SK-MEL-5 (cell line): ENCODE measurements around the gene GPR37. TPM values are rescaled to one million over a fixed set of nuclear protein-coding genes. Genes with fewer than 3 reads are reported as not detected.

ENCODE experiments used
- DNase-seq: peaks from one replicate; pipeline ENCODE4 v3.0.0-alpha.2; 2016; ENCODE audit warnings: low read depth, low spot score
- in situ Hi-C: cut with HindIII; loops from 2 replicates; pipeline ENCODE4 v1.10.0; 2016; ENCODE audit warnings: low sequenced_read_pairs, high pct_unique_total_duplicates, low pct_unique_long_range_greater_than_20kb
- polyA plus RNA-seq, 2 experiments: library from polyadenylated mRNA; depleted of rRNA; stranded (reverse); fragments of >200 nt; gene quantifications; 2 replicates each; pipeline ENCODE4 v1.2.3, GENCODE V29; 2015
- total RNA-seq: library from RNA; depleted of rRNA; stranded (reverse); fragments of >200 nt; shearing (Covaris generic); gene quantifications from 2 replicates; pipeline ENCODE4 v1.2.3, GENCODE V29; 2014; rRNA removed

The GPR37 gene
- 18.4 and 21.6 TPM in 2 replicates for total RNA-seq
- polyA plus RNA-seq (2015; cell fraction: cytosol; rRNA removed) = 18.2 and 27.2 TPM in 2 replicates
- polyA plus RNA-seq (2015; cell fraction: nucleus; rRNA removed) = 8.2 and 9.1 TPM in 2 replicates

GRCh38 chr7:124765401-124766352 lies at the start of gene GPR37:
Gene GPR37, minus strand, starts transcription at chr7:124765792. Its CDS starts 816 bp downstream, at chr7:124764976.
- peak; percentile 88 for DNase-seq
- in situ Hi-C loops = no loop called here

- no peak for DNase-seq
- in situ Hi-C loops = loop anchor here (25.0 kb wide), 2 partner anchors 652 to 852 kb away; no protein-coding TSS in a partner anchor
Measured at GRCh38 chr7:124813994-124814798, 48.6 kb upstream of the GPR37 start.

GRCh38 chr7:124812764-124813163 lies 47.2 kb upstream of the GPR37 start:
- in situ Hi-C loops = loop anchor here (25.0 kb wide), 2 partner anchors 650 to 850 kb away; no protein-coding TSS in a partner anchor
- DNase-seq = no peak

GRCh38 chr7:124811341-124811740 lies 45.7 kb upstream of the GPR37 start:
- in situ Hi-C loops = loop anchor here (25.0 kb wide), 2 partner anchors 649 to 849 kb away; no protein-coding TSS in a partner anchor
- no peak for DNase-seq

GRCh38 chr7:124810605-124811004 lies 45.0 kb upstream of the GPR37 start:
- in situ Hi-C loops = loop anchor here (25.0 kb wide), 2 partner anchors 648 to 848 kb away; no protein-coding TSS in a partner anchor
- peak; percentile 78 for DNase-seq

- no peak for DNase-seq
- in situ Hi-C loops = loop anchor here (25.0 kb wide), 2 partner anchors 646 to 846 kb away; no protein-coding TSS in a partner anchor
Measured at GRCh38 chr7:124808206-124808605, 42.6 kb upstream of the GPR37 start.

GRCh38 chr7:124801330-124801895 lies 35.8 kb upstream of the GPR37 start:
- in situ Hi-C loops = loop anchor here (25.0 kb wide), 2 partner anchors 639 to 839 kb away; no protein-coding TSS in a partner anchor
- DNase-seq = no peak

GRCh38 chr7:124800386-124800785 lies 34.8 kb upstream of the GPR37 start:
- in situ Hi-C loops = loop anchor here (25.0 kb wide), 2 partner anchors 638 to 838 kb away; no protein-coding TSS in a partner anchor
- DNase-seq = no peak

- in situ Hi-C loops = no loop called here
- DNase-seq = no peak
Measured at GRCh38 chr7:124799448-124799847, 33.9 kb upstream of the GPR37 start.

- in situ Hi-C loops = no loop called here
- DNase-seq = no peak
Measured at GRCh38 chr7:124796771-124797170, 31.2 kb upstream of the GPR37 start.

GRCh38 chr7:124792696-124793095 lies 27.1 kb upstream of the GPR37 start:
- in situ Hi-C loops = no loop called here
- no peak for DNase-seq

- no peak for DNase-seq
- in situ Hi-C loops = no loop called here
Measured at GRCh38 chr7:124792002-124792401, 26.4 kb upstream of the GPR37 start.

GRCh38 chr7:124791426-124791825 lies 25.8 kb upstream of the GPR37 start:
- in situ Hi-C loops = no loop called here
- DNase-seq = no peak

GRCh38 chr7:124790645-124791044 lies 25.1 kb upstream of the GPR37 start:
- in situ Hi-C loops = no loop called here

GRCh38 chr7:124785994-124786393 lies 20.4 kb upstream of the GPR37 start:
- no peak for DNase-seq
- in situ Hi-C loops = no loop called here

More at GRCh38 chr7:124790645-124791044, 25.1 kb upstream of the GPR37 start:
- no peak for DNase-seq

GRCh38 chr7:124784879-124785818 lies 19.6 kb upstream of the GPR37 start:
- in situ Hi-C loops = no loop called here
- DNase-seq = peak; percentile 89
